ENCODE results near the gene LUZP1. TPM values are rescaled to one million over a fixed set of nuclear protein-coding genes. Genes with fewer than 3 reads are reported as not detected.

Gene LUZP1
- polyA plus RNA-seq, 1 of the 3 experiments (the other 2 are of a cell fraction): 8.9 TPM

GRCh38 chr1:23069675-23070074, 99.0 kb downstream of the LUZP1 start (continued):
- TF ChIP-seq PBX3 (IDR thresholded peaks at IDR 0.05): no peak
- no peak for TF ChIP-seq GABPA (IDR thresholded peaks at IDR 0.05; ENCODE audit: low read depth)
- TF ChIP-seq FOXM1 (IDR thresholded peaks at IDR 0.05; ENCODE audit: low read depth): no peak
- TF ChIP-seq POLR2AphosphoS5 (IDR thresholded peaks at IDR 0.05; ENCODE audit: low read depth, low read length): no peak

- peaks cover 11% of the 10 kb centered on the region for H3F3A ChIP-seq (replicated peaks; ENCODE audit: insufficient read depth)
- ChIA-PET CTCF (interaction anchor here (1.8 kb wide), 1 partner anchor 116 kb away, joined by 7 read pairs; no protein-coding TSS in a partner anchor), POLR2A (no interaction called here)
- no peak overlapping the region for H3K4me3 ChIP-seq (ENCODE audit: low read depth in 2 of 2, low read length in 1 of 2)
- H2AFZ ChIP-seq (ENCODE audit: low read depth): no peak overlapping the region
- no peaks in the 10 kb centered on the region for H3K79me2 ChIP-seq (ENCODE audit: insufficient read depth)
- H4K20me1 ChIP-seq (ENCODE audit: insufficient read depth): no peaks in the 10 kb centered on the region
- no peak overlapping the region for H3K27ac ChIP-seq (ENCODE audit: low read depth in 2 of 2, low read length in 1 of 2)
- H3K36me3 ChIP-seq (replicated peaks in 1 of 2; ENCODE audit: control insufficient read depth in 1 of 2, insufficient read depth in 2 of 2, low read length in 1 of 2): peaks cover 75 to 85% of the 10 kb centered on the region in 2 experiments
- H3K9me2 ChIP-seq: no peaks in the 10 kb centered on the region
- H3K9ac ChIP-seq: no peak overlapping the region
- no peak overlapping the region for H3K4me2 ChIP-seq
- WGBS (ENCODE audit: low lambda C conversion rate): 92% methylated on average over 2 of the region's 2 CpGs
- no peak for TF ChIP-seq ELF1 (IDR thresholded peaks at IDR 0.05)
- no peak for TF ChIP-seq TCF12 (IDR thresholded peaks at IDR 0.05)
- TF ChIP-seq RCOR1 (IDR thresholded peaks at IDR 0.05; ENCODE audit: low read length): no peak
- no peak for TF ChIP-seq GATA2 (CRISPR knock-in tag; IDR thresholded peaks at IDR 0.05)
- TF ChIP-seq TEAD4 (IDR thresholded peaks at IDR 0.05; ENCODE audit: borderline replicate concordance, insufficient read depth): no peak
- TF ChIP-seq MXI1 (IDR thresholded peaks at IDR 0.05; ENCODE audit: low read depth, low read length): no peak
- no peak for TF ChIP-seq PBX3 (IDR thresholded peaks at IDR 0.05)
- no peak for TF ChIP-seq USF2 (IDR thresholded peaks at IDR 0.05; ENCODE audit: borderline replicate concordance, low read depth, low read length)
- no peak for TF ChIP-seq TAF1 (IDR thresholded peaks at IDR 0.05; ENCODE audit: borderline replicate concordance, low read depth, low read length)
- TF ChIP-seq FOXJ3 (CRISPR knock-in tag; IDR thresholded peaks at IDR 0.05): no peak
- no peak for TF ChIP-seq NFIC (IDR thresholded peaks at IDR 0.05; ENCODE audit: borderline replicate concordance)
- TF ChIP-seq RFX5 (IDR thresholded peaks at IDR 0.05; ENCODE audit: low read length): no peak
- TF ChIP-seq IRF3 (IDR thresholded peaks at IDR 0.05; ENCODE audit: low read depth, low read length): no peak
- H3K27me3 ChIP-seq (ENCODE audit: insufficient read depth): no peaks in the 10 kb centered on the region
- no peak for DNase-seq
- H3K9me3 ChIP-seq: no peaks in the 10 kb centered on the region
- H3K4me1 ChIP-seq (ENCODE audit: control insufficient read depth in 1 of 2, insufficient read depth in 2 of 2, low read depth in 1 of 2, low read length in 1 of 2): peaks cover 0 to 9% of the 10 kb centered on the region in 2 experiments; a peak in 2 of 4 replicates
Observed at GRCh38 chr1:23069149-23069548, 99.5 kb downstream of the LUZP1 start.
